ENCODE data around the gene TMEM273. TPM values are rescaled to one million over a fixed set of nuclear protein-coding genes. Genes with fewer than 3 reads are reported as not detected.

Gene TMEM273
- total RNA-seq, 2 donors from 2014 or later = 9.6 to 14.8 TPM

DNA sequence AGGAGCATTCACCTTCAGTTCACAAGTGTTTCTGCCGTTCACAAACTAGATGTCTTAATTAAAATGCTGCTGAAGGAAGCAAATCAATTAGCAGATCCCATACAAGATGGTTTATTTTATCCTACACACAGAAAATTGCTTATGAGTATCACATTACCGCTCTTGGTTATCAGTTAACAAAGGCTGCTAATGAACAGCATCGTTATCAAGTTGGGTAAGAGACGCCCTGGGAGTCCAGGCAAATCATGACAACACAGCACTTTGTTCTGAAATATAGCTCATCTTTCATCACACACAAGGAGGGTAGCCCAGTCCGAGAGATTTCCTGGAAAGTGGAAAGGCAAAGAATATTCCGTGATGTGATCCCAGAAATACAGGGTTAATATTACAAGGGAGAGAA, 33.5 kb downstream of the TMEM273 start:
- no peak for DNase-seq (ENCODE audit: low spot score)
- no peaks in the 10 kb centered on the region for H3K9me3 ChIP-seq
- no peak overlapping the region for H3K27ac ChIP-seq
- no peaks in the 10 kb centered on the region for H3K27me3 ChIP-seq (replicated peaks; ENCODE audit: insufficient read depth)
- TF ChIP-seq, protein P1, sequence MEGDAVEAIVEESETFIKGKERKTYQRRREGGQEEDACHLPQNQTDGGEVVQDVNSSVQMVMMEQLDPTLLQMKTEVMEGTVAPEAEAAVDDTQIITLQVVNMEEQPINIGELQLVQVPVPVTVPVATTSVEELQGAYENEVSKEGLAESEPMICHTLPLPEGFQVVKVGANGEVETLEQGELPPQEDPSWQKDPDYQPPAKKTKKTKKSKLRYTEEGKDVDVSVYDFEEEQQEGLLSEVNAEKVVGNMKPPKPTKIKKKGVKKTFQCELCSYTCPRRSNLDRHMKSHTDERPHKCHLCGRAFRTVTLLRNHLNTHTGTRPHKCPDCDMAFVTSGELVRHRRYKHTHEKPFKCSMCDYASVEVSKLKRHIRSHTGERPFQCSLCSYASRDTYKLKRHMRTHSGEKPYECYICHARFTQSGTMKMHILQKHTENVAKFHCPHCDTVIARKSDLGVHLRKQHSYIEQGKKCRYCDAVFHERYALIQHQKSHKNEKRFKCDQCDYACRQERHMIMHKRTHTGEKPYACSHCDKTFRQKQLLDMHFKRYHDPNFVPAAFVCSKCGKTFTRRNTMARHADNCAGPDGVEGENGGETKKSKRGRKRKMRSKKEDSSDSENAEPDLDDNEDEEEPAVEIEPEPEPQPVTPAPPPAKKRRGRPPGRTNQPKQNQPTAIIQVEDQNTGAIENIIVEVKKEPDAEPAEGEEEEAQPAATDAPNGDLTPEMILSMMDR (IDR thresholded peaks at IDR 0.05) = no peak
- H3K36me3 ChIP-seq = no peaks in the 10 kb centered on the region
- ATAC-seq (ENCODE audit: insufficient number of reproducible peaks, low FRiP score, low read depth) = no peak
- H3K4me1 ChIP-seq (ENCODE audit: control insufficient read depth in 1 of 2, low read depth in 2 of 2) = no peaks in the 10 kb centered on the region
- H3K4me3 ChIP-seq = no peak overlapping the region

DNA sequence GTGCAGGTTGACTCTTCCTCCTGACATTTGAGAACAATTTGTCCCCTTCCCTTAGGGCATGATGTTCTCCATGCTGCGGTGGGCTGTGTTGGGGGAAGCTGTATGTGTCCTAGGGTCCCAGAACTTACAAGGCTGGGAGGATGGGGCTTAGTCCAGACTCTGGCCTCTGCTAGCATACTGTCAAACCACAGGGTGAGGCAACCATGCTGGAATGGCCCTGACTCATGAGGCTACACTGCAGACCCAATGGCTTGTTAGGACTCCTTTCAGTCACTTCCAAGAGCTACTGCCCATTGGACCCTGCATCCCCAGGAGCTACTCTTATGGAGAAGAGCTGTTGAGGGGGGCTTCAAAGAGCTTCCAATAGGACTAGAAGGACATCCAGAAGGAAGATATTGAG, 34.2 kb downstream of the TMEM273 start:
- TF ChIP-seq, protein P1 (IDR thresholded peaks at IDR 0.05) = no peak
- DNase-seq (ENCODE audit: low spot score) (no peak), ATAC-seq (ENCODE audit: insufficient number of reproducible peaks, low FRiP score, low read depth) (no peak)
- H3K4me3 ChIP-seq = no peak overlapping the region
- no peaks in the 10 kb centered on the region for H3K4me1 ChIP-seq (ENCODE audit: control insufficient read depth in 1 of 2, low read depth in 2 of 2)
- no peaks in the 10 kb centered on the region for H3K36me3 ChIP-seq
- H3K27ac ChIP-seq = no peak overlapping the region
- no peaks in the 10 kb centered on the region for H3K9me3 ChIP-seq
- no peaks in the 10 kb centered on the region for H3K27me3 ChIP-seq (replicated peaks; ENCODE audit: insufficient read depth)

DNA sequence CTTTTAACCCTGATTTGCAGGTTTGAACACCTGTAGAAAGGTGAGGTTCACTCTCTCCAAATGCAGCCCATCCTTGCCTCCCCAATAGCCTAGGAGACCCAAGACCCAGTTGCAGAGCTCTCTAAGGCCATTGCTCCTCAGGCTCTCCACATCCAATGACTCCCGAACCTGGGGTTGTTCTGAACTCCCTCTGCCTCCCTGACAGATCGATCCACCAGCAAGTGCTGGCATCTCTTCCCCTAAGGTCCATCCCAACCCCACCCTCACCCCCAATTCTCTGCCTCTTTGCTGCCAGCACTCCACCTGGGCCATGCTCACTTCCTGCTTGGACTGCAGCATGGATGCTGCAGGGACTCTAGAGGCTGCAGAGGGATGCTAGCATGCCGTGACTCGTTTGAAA, 35.1 kb downstream of the TMEM273 start:
- no peak for DNase-seq (ENCODE audit: low spot score)
- no peak for ATAC-seq (ENCODE audit: insufficient number of reproducible peaks, low FRiP score, low read depth)
- TF ChIP-seq, protein P1 (IDR thresholded peaks at IDR 0.05) = no peak

DNA sequence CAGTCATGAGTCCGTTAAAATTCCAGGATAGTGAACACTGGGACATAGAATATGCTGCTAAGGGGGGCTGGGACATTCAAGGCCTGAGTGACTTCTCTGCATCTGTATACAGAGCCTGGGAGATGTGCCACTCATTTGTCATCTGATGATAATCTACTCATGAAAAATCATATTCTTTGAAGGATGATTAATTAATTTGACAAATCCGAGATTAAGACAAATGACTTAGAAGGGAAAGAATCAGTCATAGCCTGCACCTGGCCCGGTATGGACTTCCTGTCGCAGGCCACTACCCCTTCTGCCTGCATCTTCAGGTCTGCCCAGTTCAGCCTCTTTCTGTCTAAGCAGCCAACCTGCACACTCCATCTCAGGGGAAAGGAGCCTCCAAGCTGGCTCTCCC, 35.5 kb downstream of the TMEM273 start:
- H3K27me3 ChIP-seq (replicated peaks; ENCODE audit: insufficient read depth) = no peaks in the 10 kb centered on the region
- no peak overlapping the region for H3K4me3 ChIP-seq
- no peak overlapping the region for H3K27ac ChIP-seq
- H3K4me1 ChIP-seq (ENCODE audit: control insufficient read depth in 1 of 2, low read depth in 2 of 2) = no peaks in the 10 kb centered on the region
- H3K9me3 ChIP-seq = peaks cover 6% of the 10 kb centered on the region
- DNase-seq (ENCODE audit: low spot score) (no peak), ATAC-seq (ENCODE audit: insufficient number of reproducible peaks, low FRiP score, low read depth) (no peak)
- H3K36me3 ChIP-seq = no peaks in the 10 kb centered on the region
- TF ChIP-seq, protein P1 (IDR thresholded peaks at IDR 0.05) = no peak

More for the DNA sequence above, 35.1 kb downstream of the TMEM273 start:
- Histone ChIP-seq H3K4me1 (ENCODE audit: control insufficient read depth in 1 of 2, low read depth in 2 of 2) (no peaks in the 10 kb centered on the region), H3K27ac (no peak overlapping the region), H3K9me3 (peaks cover 1% of the 10 kb centered on the region), H3K4me3 (no peak overlapping the region), H3K27me3 (replicated peaks; ENCODE audit: insufficient read depth) (no peaks in the 10 kb centered on the region), H3K36me3 (no peaks in the 10 kb centered on the region)

DNA sequence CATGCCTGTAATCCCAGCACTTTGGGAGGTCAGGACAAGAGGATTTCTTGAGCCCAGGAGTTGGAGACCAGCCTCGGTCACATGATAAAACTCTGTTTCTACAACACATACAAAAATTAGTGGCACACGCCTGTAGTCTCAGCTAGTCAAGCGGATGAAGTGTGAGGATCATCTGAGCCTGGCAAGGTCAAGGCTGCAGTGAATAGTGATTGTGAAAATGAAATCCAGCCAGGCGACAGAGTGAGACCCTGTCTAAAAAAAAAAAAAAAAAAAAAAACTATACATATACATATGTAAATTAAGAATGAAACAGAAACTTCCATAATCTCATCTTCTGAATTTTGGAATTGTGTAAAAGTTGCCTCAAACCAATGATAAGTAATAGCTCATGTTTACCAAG, 36.2 kb downstream of the TMEM273 start:
- peaks cover 7% of the 10 kb centered on the region for H3K9me3 ChIP-seq
- no peaks in the 10 kb centered on the region for H3K36me3 ChIP-seq
- TF ChIP-seq, protein P1 (IDR thresholded peaks at IDR 0.05) = no peak
- ATAC-seq (ENCODE audit: insufficient number of reproducible peaks, low FRiP score, low read depth) (no peak), DNase-seq (ENCODE audit: low spot score) (no peak)
- H3K27me3 ChIP-seq (replicated peaks; ENCODE audit: insufficient read depth) = no peaks in the 10 kb centered on the region
- H3K4me1 ChIP-seq (ENCODE audit: control insufficient read depth in 1 of 2, low read depth in 2 of 2) = no peaks in the 10 kb centered on the region
- H3K4me3 ChIP-seq = no peak overlapping the region
- H3K27ac ChIP-seq = no peak overlapping the region

Measured in thoracic aorta (tissue), 2 donors.